Measurements from ENCODE around the gene SARS2.
"Not testable (repeated sequence)": the region's sequence is repeated elsewhere in the genome, so short reads cannot be mapped to it uniquely, and the experiment has no call there.

SARS2 gene

GRCh38 chr19:38956264-38956663 lies 25.7 kb upstream of the SARS2 start:
- peaks cover 48% of the 10 kb centered on the region for H3K27me3 Mint-ChIP-seq
- H3K4me1 Mint-ChIP-seq: peaks cover 5% of the 10 kb centered on the region
- no peak for DNase-seq
- no peak overlapping the region for H3K4me3 Mint-ChIP-seq
- H3K36me3 Mint-ChIP-seq: no peaks in the 10 kb centered on the region
- H3K27ac Mint-ChIP-seq: no peak overlapping the region
- H3K9me3 Mint-ChIP-seq: no peaks in the 10 kb centered on the region
- CTCF ChIA-PET: interaction anchor here (0.6 to 1.3 kb wide), 4 partner anchors 16 to 304 kb away, joined by 3 to 4 read pairs (median 4); no protein-coding TSS in a partner anchor

GRCh38 chr19:38953677-38954076 lies 23.1 kb upstream of the SARS2 start:
- H3K27me3 Mint-ChIP-seq: peaks cover 63% of the 10 kb centered on the region
- H3K4me3 Mint-ChIP-seq: no peak overlapping the region
- CTCF ChIA-PET: interaction anchor here (1.5 kb wide), 1 partner anchor 319 kb away, joined by 6 read pairs; no protein-coding TSS in a partner anchor
- no peak overlapping the region for H3K27ac Mint-ChIP-seq
- H3K36me3 Mint-ChIP-seq: no peaks in the 10 kb centered on the region
- DNase-seq: no peak
- no peaks in the 10 kb centered on the region for H3K9me3 Mint-ChIP-seq
- peaks cover 15% of the 10 kb centered on the region for H3K4me1 Mint-ChIP-seq

DNA sequence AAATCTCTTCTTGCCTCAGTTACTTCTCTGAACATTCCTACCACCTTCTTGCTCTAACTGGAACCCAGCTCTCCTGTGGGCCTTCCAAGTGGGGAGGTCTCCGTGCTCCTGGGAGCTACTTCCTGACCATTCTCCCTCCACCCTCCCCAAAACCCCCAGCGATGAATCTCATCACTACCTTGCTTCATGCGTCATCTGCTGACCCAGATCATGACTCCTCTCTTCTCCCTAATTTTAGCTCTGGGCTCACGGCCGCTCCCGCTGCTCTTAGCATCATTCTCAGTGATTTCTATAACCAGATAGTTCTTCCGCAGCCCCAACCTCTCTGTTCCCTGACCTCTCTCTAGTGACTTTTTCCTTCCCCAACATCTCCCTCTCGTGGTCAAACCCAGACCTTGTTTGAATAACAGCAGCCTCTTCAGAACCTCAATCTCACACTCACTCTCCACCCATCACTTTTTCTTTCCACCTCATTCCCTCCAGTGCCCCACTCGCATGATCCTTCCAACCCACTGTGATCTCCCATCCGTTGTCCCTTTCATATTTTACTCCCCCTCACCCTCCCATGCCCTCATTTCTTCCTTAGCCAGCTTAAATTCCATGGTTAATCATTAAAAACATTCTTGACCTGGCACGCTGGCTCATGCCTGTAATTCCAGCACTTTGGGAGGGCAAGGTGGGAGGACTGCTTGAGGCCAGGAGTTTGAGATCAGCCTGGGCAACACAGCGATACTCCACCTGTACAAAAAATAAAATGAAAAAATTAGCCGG lies 22.0 kb upstream of the SARS2 start:
- H3K36me3 Mint-ChIP-seq: no peaks in the 10 kb centered on the region
- no peaks in the 10 kb centered on the region for H3K9me3 Mint-ChIP-seq
- H3K27me3 Mint-ChIP-seq: peaks cover 63% of the 10 kb centered on the region
- CTCF ChIA-PET: interaction anchor here (0.7 to 1.6 kb wide), 6 partner anchors 22 to 550 kb away, joined by 3 to 6 read pairs (median 5); partner anchors contain the start of genes FAM98C, MRPS12 and SARS2
- H3K4me1 Mint-ChIP-seq: peaks cover 15% of the 10 kb centered on the region
- DNase-seq: peak; percentile 68
- H3K27ac Mint-ChIP-seq: no peak overlapping the region
- no peak overlapping the region for H3K4me3 Mint-ChIP-seq

GRCh38 chr19:38951187-38951586 lies 20.6 kb upstream of the SARS2 start:
- CTCF ChIA-PET: interaction anchor here (0.5 kb wide), 1 partner anchor 382 kb away, joined by 3 read pairs; no protein-coding TSS in a partner anchor
- H3K27me3 Mint-ChIP-seq: peaks cover 75% of the 10 kb centered on the region
- H3K4me3 Mint-ChIP-seq: no peak overlapping the region

DNA sequence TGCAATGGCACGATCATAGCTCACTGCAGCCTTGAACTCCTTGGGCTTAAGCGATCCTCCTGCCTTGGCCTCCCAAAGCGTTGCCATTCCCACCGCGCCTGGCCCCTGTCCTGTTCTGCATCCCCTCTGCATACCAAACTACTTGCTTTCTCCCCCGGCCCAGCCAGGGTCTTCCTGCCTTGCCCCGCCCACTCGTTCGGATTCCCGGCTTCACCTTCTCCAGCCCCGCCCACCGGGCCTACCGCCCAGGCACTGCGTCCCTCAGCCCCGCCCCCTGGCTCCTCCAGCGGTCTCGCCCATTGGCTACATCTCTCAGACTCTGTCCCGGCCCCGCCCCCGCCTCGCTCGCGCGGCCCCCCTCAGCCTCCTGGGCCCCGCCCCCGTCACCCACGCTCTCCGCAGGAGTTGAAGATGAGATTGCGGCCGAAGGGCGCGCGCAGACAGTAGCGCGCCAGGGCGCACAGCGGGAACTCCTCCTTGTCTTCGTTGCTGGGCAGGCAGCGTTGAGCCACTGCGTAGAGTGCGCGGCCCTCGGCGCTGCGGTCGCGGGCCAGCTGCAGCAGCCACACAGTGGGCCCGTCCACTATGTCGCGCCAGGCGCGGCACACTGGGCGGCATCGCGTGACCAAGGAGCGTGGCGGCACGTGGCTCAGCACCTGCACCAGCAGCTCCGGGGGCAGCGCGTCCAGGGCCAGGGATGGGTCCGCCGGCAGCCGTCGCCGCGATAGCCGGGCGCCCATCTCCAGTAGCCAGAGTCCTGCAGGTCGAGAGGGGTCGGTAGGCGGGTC lies 19.2 kb upstream of the SARS2 start:
- no peak overlapping the region for H3K27ac Mint-ChIP-seq
- CTCF ChIA-PET: interaction anchor here (1.3 kb wide), 1 partner anchor 161 kb away, joined by 4 read pairs; no protein-coding TSS in a partner anchor
- H3K27me3 Mint-ChIP-seq: peaks cover 76% of the 10 kb centered on the region
- peak overlapping the region; percentile 45 for H3K4me3 Mint-ChIP-seq
- H3K9me3 Mint-ChIP-seq: no peaks in the 10 kb centered on the region
- peak; percentile 88 for DNase-seq
- peaks cover 15% of the 10 kb centered on the region for H3K4me1 Mint-ChIP-seq
- no peaks in the 10 kb centered on the region for H3K36me3 Mint-ChIP-seq

More at GRCh38 chr19:38951187-38951586, 20.6 kb upstream of the SARS2 start:
- peaks cover 15% of the 10 kb centered on the region for H3K4me1 Mint-ChIP-seq
- H3K27ac Mint-ChIP-seq: no peak overlapping the region
- DNase-seq: no peak
- H3K36me3 Mint-ChIP-seq: no peaks in the 10 kb centered on the region
- no peaks in the 10 kb centered on the region for H3K9me3 Mint-ChIP-seq

GRCh38 chr19:38946229-38947010 lies 15.9 kb upstream of the SARS2 start:
- H3K36me3 Mint-ChIP-seq: no peaks in the 10 kb centered on the region
- H3K4me1 Mint-ChIP-seq: peaks cover 18% of the 10 kb centered on the region
- peaks cover 66% of the 10 kb centered on the region for H3K27me3 Mint-ChIP-seq
- no peak overlapping the region for H3K27ac Mint-ChIP-seq
- no peaks in the 10 kb centered on the region for H3K9me3 Mint-ChIP-seq
- CTCF ChIA-PET: interaction anchor here (0.9 to 1.1 kb wide), 2 partner anchors 16 to 17 kb away, joined by 3 read pairs; no protein-coding TSS in a partner anchor
- H3K4me3 Mint-ChIP-seq: no peak overlapping the region
- no peak for DNase-seq

- no peak for DNase-seq
- no peak overlapping the region for H3K4me3 Mint-ChIP-seq
- H3K9me3 Mint-ChIP-seq: no peaks in the 10 kb centered on the region
- H3K27ac Mint-ChIP-seq: no peak overlapping the region
- H3K4me1 Mint-ChIP-seq: peaks cover 25% of the 10 kb centered on the region
- no peaks in the 10 kb centered on the region for H3K36me3 Mint-ChIP-seq
- CTCF ChIA-PET: interaction anchor here (1.1 kb wide), 1 partner anchor 16 kb away, joined by 3 read pairs; no protein-coding TSS in a partner anchor
- H3K27me3 Mint-ChIP-seq: peaks cover 66% of the 10 kb centered on the region
Observed at GRCh38 chr19:38945562-38946228, 15.1 kb upstream of the SARS2 start.

DNA sequence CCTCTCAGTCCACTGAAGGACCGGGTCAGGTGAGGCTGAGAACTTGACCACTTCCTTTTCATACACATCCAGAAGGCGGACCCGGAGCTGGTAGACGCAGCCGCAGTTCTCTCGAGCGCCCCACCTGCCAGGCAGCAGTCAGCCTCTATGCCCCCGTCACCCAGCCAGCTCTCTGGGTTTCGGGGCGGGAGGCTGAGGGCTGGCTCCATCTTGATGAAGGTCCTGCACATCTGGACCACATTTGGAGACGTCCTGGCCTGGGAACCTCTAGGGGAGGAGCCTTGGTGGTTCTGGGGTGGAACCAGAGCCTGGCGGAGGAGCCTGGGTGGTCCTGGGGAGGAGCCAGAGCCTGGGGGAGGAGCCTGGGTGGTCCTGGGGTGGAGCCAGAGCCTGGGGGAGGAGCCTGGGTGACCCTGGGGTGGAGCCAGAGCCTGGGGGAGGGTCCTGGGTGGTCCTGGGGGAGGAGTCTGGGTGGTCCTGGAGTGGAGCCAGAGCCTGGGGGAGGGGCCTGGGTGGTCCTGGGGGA lies 14.5 kb upstream of the SARS2 start:
- Mint-ChIP-seq H3K27me3 (peaks cover 64% of the 10 kb centered on the region), H3K4me3 (no peak overlapping the region)
- CTCF ChIA-PET: interaction anchor here (1.0 kb wide), 1 partner anchor 14 kb away, joined by 4 read pairs; the partner anchor contains the start of genes MRPS12 and SARS2

DNA sequence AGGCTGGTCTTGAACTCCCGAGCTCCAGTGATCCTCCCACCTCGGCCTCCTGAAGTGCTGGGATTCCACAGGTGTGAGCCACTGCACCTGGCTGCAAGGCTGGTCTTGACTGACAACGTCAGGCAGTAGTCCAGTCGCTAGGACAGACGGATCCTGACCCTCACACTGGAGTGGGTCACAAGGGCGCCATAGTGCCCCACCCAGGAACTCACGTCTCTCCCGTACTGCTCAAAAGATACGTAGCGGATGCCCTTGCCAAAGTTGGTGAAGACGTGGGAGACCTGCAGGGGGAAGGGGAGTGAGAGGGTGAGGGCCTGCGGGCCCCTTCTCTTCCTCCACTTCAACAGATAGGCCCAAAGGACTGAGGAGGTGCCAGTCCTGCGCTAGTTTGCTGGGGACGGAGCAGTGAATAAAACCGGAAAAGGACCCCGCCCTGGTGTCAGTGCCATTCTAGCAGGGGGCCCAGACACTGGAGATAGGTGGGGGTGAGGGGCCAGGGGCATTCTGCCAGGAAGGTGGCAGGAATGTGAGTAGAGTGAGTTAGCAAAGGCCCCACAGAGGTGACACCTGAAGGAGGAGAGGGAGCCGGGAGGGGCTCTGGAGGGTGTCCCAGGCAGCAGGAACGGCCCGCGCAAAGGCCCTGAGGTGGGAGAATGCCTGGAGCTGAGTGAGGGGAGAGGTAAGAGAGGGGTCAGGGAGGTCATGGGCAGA lies 12.1 kb upstream of the SARS2 start:
- peaks cover 28% of the 10 kb centered on the region for H3K4me1 Mint-ChIP-seq
- CTCF ChIA-PET: no interaction called here

More for the DNA sequence above, 14.5 kb upstream of the SARS2 start:
- Mint-ChIP-seq H3K9me3 (no peaks in the 10 kb centered on the region), H3K4me1 (peaks cover 29% of the 10 kb centered on the region), H3K36me3 (no peaks in the 10 kb centered on the region), H3K27ac (no peak overlapping the region)
- no peak for DNase-seq

GRCh38 chr19:38941979-38942378 lies 11.4 kb upstream of the SARS2 start:
- Mint-ChIP-seq H3K9me3 (no peaks in the 10 kb centered on the region), H3K36me3 (no peaks in the 10 kb centered on the region), H3K27me3 (peaks cover 39% of the 10 kb centered on the region), H3K4me1 (peaks cover 28% of the 10 kb centered on the region), H3K4me3 (no peak overlapping the region), H3K27ac (no peak overlapping the region)
- CTCF ChIA-PET: no interaction called here
- no peak for DNase-seq

More for the DNA sequence above, 12.1 kb upstream of the SARS2 start:
- H3K27me3 Mint-ChIP-seq: peaks cover 45% of the 10 kb centered on the region
- H3K27ac Mint-ChIP-seq: no peak overlapping the region
- no peak for DNase-seq
- no peak overlapping the region for H3K4me3 Mint-ChIP-seq
- no peaks in the 10 kb centered on the region for H3K9me3 Mint-ChIP-seq
- H3K36me3 Mint-ChIP-seq: no peaks in the 10 kb centered on the region

- H3K36me3 Mint-ChIP-seq, CTCF ChIA-PET, H3K9me3 Mint-ChIP-seq, DNase-seq, H3K27ac Mint-ChIP-seq, H3K4me3 Mint-ChIP-seq: not testable (repeated sequence)
- peaks cover 37% of the 10 kb centered on the region for H3K27me3 Mint-ChIP-seq
- H3K4me1 Mint-ChIP-seq: peaks cover 28% of the 10 kb centered on the region
Observed at GRCh38 chr19:38941466-38941865, 10.9 kb upstream of the SARS2 start.

DNA sequence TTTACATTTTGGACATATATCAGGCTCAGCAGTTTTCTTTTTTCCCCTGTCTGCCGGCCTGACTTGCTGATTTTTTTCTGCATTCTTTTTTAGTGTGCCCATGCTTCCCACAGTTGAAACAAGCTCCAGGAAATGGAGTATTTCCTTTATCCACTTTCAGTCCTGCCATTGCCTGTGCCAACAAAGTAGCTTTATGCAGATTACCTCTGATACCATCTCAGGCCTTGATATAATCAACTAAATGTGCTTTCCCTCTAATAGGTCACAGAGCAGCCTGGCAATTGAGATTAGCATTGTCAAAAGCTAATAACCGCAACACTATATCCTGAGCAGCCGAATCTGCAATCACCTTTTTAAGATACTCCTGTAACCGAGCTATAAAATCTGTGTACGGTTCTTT lies 9.4 kb upstream of the SARS2 start:
- H3K27ac Mint-ChIP-seq: no peak overlapping the region
- H3K4me1 Mint-ChIP-seq: peaks cover 28% of the 10 kb centered on the region
- DNase-seq: no peak
- H3K4me3 Mint-ChIP-seq: no peak overlapping the region
- CTCF ChIA-PET: interaction anchor here (1.8 kb wide), 1 partner anchor 9 kb away, joined by 5 read pairs; the partner anchor contains the start of genes MRPS12 and SARS2
- peaks cover 34% of the 10 kb centered on the region for H3K27me3 Mint-ChIP-seq
- H3K9me3 Mint-ChIP-seq: peaks cover 8% of the 10 kb centered on the region
- H3K36me3 Mint-ChIP-seq: peaks cover 5% of the 10 kb centered on the region

Data from activated naive CD4-positive, alpha-beta T cell treated with anti-CD3 and anti-CD28 coated beads, Interleukin-2, amount 10 ng/mL, durations not matched to agents 7 days and 5 days (primary cell).